NCI-H524 treated with DMSO at 0.1 percent for 48 hours (cell line): Measurements from ENCODE around the gene LPCAT3.
"Not testable (repeated sequence)": the region's sequence is repeated elsewhere in the genome, so short reads cannot be mapped to it uniquely, and the experiment has no call there.

ENCODE experiments used
- DNase-seq: peaks from one replicate; lab custom pipeline; 2025; lab: John Stamatoyannopoulos, UW

Gene LPCAT3

GRCh38 chr12:7018350-7019042, at the start of gene LPCAT3:
LPCAT3 (minus strand) TSS chr12:7018476; CDS start chr12:7018424, 52 bp downstream.
- DNase-seq, result peak; percentile 68

- no peak for DNase-seq
These were observed 48.8 kb upstream of the LPCAT3 start for GRCh38 chr12:7067096-7067495.

GRCh38 chr12:7066596-7066995, 48.3 kb upstream of the LPCAT3 start:
- DNase-seq, result no peak

DNA sequence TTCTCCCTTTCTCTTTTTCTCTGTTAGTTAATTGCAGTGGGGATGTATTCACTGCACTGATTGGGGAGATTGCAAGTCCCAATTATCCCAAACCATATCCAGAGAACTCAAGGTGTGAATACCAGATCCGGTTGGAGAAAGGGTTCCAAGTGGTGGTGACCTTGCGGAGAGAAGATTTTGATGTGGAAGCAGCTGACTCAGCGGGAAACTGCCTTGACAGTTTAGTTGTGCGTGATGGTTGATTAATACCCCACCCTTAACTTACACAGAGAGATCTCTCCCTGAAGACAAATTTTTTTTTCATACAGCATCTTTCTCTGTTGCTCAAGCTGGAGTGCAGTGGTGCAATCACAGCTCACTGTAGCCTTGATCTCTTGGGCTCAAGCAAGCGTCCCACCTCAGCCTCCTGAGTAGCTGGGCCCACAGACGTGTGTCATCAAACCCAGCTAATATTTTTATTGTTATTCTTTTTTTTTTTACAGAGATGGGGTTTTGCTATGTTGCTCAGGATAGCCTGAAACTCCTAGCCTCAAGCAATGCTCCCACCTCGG, 46.9 kb upstream of the LPCAT3 start:
- DNase-seq, result no peak

DNA sequence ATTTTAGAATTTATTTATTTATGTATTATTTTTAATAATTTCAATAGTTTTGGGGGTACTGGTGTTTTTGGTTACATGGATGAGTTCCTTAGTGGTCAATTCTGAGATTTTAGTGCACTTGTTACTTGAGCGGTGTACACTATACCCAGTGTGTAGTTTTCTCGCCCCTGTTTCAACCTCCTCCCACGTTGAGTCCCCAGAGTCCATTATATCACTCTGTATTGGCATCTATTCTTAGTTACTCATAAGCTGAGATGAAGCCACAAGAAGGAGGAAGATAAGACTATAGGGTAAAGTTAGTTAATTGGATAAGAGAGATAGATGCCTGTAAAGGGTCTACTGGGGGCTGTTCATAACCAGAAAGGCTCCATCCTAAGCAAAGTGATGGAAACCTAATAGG, 46.2 kb upstream of the LPCAT3 start:
- DNase-seq, result no peak

GRCh38 chr12:7061596-7061995, 43.3 kb upstream of the LPCAT3 start:
- DNase-seq, result no peak

DNA sequence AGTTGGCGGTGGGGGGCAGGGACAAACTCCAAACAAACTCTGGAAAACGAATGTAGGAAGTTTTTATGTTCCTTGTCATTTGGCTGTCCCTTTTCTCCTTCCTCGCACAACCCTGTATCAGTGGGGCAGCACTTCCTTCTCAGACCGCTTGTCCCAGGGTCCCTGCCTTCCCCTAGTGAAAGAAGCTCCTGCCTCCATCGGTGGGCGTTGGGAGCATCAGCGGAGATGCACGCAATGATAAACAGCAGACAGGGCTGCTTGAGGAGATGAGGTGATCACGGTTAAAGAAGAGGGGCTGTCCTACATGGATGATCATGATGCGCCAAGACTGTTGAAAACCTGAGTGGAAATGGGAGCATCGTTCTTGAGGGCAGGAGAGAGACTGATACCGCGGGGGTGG, 42.9 kb upstream of the LPCAT3 start:
- no peak for DNase-seq

GRCh38 chr12:7060353-7060954, 42.2 kb upstream of the LPCAT3 start, which contains the start of gene C1S:
C1S (plus strand) TSS chr12:7060718; CDS start chr12:7061913, 1,195 bp downstream.
- no peak for DNase-seq

DNA sequence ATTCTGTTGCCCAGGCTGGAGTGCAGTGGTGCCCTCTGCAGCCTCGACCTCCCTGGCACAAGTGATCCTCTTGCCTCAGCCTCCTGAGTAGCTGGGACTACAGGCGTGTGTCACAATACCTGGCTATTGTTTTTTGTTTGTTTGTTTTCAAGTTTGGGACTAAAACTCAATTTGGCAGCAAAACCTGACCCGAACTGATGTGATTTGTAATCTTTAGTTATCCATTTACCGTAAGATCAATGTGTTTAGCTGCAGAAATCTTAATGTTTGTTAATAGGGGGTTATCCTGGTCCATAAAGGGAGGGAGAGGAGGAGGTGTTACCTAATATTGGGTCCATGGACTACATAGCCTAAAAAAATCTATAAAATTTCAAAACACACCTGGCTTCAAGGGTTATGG, 41.5 kb upstream of the LPCAT3 start:
- DNase-seq, result no peak

- DNase-seq, result no peak
These were observed 40.6 kb upstream of the LPCAT3 start for GRCh38 chr12:7058850-7059395.

GRCh38 chr12:7058163-7058845, 40.0 kb upstream of the LPCAT3 start:
- DNase-seq, result no peak

DNA sequence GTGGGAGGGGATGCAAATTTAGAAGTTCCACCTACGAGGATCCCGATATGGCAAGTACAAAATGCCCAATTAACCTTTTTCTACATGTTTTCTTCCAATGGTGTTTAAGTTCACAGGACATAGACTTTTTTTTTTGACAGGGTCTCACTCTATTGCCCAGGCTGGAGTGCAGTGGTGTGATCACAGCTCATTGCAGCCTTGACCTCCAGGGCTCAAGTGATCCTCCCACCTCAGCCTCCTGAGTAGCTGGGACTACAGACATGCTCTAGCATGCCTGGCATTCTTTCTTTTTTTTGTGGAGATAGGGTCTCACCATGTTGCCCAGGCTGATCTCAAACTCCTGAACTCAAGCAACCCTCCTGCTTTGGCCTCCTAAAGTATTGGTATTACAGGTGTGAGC, 37.5 kb upstream of the LPCAT3 start:
- DNase-seq, result not testable (repeated sequence)

DNA sequence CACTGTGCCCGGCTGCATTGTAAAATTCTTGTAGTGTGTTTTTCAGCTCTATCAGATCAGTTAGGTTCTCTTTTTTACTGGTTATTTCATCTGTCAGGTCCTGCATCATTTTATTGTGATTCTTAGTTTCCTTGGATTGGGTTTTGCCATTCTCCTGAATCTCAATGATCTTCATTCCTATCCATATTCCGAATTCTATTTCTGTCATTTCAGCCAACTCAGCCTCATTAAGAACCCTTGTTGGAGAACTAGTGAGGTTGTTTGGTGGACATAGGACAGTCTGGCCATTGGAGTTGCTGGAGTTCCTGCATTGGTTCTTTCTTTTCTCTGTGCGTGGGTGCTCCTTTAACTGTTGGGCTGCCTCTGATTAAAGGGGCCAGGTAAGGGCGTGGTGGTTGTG, 36.6 kb upstream of the LPCAT3 start:
- DNase-seq, result no peak

- not testable (repeated sequence) for DNase-seq
These were observed 31.7 kb upstream of the LPCAT3 start for GRCh38 chr12:7049973-7050372.

GRCh38 chr12:7049445-7049951, 31.2 kb upstream of the LPCAT3 start:
- not testable (repeated sequence) for DNase-seq

DNA sequence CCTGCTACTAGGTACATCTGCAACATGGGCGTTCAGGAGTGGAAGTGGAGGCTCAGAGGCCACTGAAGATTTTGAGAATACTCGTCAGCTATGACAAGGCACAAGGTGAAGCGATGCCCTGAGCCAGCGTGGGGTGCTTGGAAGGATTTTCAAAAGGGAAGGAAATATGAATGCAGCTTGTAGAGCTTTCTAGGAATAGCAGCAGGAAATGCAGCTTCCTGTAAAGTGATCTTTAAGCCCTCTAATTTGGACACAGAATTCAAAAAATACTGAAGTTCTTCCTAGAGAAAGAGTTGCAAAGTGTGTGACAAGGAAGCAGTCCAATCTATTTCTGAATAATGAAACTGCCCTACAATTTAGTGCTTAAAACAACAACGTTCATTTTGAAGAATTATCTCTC, 29.0 kb upstream of the LPCAT3 start:
- DNase-seq, result no peak

DNA sequence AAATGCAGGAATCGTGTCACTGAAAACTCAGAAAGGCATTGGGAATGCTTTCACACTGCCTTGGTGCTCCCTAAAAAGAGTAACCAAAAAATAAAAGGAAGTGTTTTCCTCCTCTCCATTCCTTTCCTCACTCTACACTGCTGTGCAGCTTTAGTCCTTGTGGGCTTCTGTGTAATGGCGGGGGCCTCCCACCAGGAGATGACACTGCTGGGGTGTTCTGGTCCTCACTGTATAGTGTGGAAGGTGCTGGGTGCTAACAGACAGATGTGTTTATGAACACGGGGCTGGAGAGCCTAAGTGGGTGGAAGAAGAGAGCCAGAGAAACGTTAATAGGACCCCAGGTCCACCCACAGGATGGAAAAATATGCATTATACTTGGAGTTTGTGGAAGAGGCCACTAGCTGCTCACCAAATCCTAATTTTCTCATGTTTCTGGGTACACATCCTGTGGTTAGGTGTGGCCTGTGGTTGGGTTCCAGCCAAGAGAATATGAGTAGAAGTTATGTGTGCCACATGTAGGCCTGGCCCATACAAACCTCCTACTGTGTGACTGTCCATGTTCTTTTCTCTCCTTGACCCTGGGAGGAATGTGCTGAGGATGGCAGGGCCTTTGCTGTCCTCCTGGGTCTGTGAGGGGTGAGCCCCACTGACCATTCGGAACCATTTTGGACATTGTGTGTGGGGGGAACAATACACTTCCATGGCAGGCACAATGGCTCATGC, 28.3 kb upstream of the LPCAT3 start:
- DNase-seq, result no peak

DNA sequence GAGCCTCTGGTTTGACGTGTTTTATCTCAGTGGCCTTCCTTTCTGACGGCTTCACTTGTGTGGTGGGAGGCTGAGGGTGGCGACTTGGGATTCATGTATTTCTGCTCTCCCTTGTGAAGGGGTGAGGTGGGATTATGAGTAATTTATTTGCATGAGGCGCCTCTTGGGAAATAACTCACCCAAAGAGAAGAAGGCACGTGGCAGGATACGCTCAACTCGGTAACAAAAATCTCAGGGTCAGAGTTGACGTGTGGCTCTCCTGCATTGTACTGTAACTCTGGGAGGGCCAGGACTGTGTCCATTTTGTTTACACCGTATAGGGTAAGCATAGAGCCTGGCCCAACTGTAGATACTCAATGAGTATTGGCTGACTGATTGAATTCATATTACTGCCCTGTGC, 27.6 kb upstream of the LPCAT3 start:
- DNase-seq, result no peak

- DNase-seq, result no peak
These were observed 24.6 kb upstream of the LPCAT3 start for GRCh38 chr12:7042842-7043241.

GRCh38 chr12:7039403-7039802, 21.1 kb upstream of the LPCAT3 start:
- DNase-seq, result no peak

GRCh38 chr12:7038591-7038990, 20.3 kb upstream of the LPCAT3 start:
- no peak for DNase-seq

DNA sequence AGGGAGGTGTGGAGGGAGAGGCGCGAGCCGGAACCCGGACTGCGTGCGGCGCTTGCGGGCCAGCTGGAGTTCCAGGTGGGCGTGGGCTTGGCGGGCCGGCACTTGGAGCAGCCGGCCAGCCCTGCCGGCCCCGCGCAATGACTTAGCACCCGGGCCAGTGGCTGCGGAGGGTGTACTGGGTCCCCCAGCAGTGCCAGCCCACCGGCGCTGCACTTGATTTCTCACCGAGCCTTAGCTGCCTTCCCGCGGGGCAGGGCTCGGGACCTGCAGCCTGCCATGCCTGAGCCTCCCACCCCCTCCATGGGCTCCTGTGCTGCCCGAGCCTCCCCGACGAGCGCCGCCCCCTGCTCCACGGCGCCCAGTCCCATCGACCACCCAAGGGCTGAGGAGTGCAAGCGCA, 19.1 kb upstream of the LPCAT3 start:
- not testable (repeated sequence) for DNase-seq
